Upper lobe of right lung (tissue), 1 donor: ENCODE results near the gene SLC6A6. TPM values are rescaled to one million over a fixed set of nuclear protein-coding genes. Genes with fewer than 3 reads are reported as not detected.

ENCODE experiments used
- ATAC-seq: fragments of 200-7000 bp; cut with Tn5 transposase; one replicate; pipeline ENCODE4 v1.9.1; 2020; ENCODE audit warnings: mild to moderate bottlenecking, moderate library complexity
- DNase-seq: peaks from one replicate; pipeline ENCODE4 v3.0.0-alpha.2; 2020
- H3K27ac ChIP-seq: fragments of 200-600 bp; one replicate; pipeline ENCODE4 v1.8.0; 2022
- H3K27me3 ChIP-seq: fragments of 200-600 bp; one replicate; pipeline ENCODE4 v1.8.0; 2022; ENCODE audit warnings: mild to moderate bottlenecking
- H3K36me3 ChIP-seq: fragments of 200-600 bp; one replicate; pipeline ENCODE4 v1.8.0; 2022
- H3K4me1 ChIP-seq: fragments of 200-600 bp; one replicate; pipeline ENCODE4 v1.8.0; 2022
- H3K4me3 ChIP-seq: fragments of 200-600 bp; one replicate; pipeline ENCODE4 v1.8.0; 2022; ENCODE audit warnings: mild to moderate bottlenecking
- H3K9me3 ChIP-seq: fragments of 200-600 bp; one replicate; pipeline ENCODE4 v1.8.0; 2022
- intact Hi-C: fragments of 100-400 bp; cut with DNase I; formaldehyde crosslinking; loops from one replicate; pipeline ENCODE4 v1.11.0; 2022
- total RNA-seq: library from RNA; stranded (reverse); fragmentation: NEBNext Ultra II Directional; extraction: Animal tissue kit (Norgen Biotek cat#: 25700); gene quantifications from one replicate; pipeline ENCODE4 v1.2.1, GENCODE V29; 2021
- TF ChIP-seq, protein P1 (sequence below): fragments of 200-600 bp; IDR thresholded peaks from one replicate; pipeline ENCODE4 v1.8.0; 2022; ENCODE audit warnings: antibody characterized with exemption
- donor health status: DM: no; HTN: yes; CAD: no; lungs with severe emphysema.

Gene SLC6A6
- total RNA-seq, 1 donor from 2014 or later: 54.3 TPM

DNA sequence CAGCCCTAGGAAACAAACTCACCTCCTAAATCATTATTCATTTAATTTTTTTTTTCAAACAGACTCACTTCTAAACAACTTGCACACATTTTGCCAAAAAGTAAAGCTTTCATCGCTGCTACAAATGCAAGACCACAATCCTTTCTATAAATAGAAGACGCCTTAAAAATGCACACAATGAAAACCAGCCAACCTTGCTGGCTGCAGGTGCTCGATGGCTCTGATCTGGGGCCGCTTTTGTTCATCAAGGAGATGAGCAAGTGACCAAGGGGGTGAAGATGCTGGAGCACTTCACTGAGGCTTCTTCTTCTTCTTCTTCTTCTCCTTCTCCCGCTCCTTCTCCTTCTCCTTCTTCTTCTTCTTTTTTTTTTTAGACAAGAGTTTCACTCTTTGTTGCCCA, 12.7 kb upstream of the SLC6A6 start:
- TF ChIP-seq, protein P1, sequence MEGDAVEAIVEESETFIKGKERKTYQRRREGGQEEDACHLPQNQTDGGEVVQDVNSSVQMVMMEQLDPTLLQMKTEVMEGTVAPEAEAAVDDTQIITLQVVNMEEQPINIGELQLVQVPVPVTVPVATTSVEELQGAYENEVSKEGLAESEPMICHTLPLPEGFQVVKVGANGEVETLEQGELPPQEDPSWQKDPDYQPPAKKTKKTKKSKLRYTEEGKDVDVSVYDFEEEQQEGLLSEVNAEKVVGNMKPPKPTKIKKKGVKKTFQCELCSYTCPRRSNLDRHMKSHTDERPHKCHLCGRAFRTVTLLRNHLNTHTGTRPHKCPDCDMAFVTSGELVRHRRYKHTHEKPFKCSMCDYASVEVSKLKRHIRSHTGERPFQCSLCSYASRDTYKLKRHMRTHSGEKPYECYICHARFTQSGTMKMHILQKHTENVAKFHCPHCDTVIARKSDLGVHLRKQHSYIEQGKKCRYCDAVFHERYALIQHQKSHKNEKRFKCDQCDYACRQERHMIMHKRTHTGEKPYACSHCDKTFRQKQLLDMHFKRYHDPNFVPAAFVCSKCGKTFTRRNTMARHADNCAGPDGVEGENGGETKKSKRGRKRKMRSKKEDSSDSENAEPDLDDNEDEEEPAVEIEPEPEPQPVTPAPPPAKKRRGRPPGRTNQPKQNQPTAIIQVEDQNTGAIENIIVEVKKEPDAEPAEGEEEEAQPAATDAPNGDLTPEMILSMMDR: no peak

DNA sequence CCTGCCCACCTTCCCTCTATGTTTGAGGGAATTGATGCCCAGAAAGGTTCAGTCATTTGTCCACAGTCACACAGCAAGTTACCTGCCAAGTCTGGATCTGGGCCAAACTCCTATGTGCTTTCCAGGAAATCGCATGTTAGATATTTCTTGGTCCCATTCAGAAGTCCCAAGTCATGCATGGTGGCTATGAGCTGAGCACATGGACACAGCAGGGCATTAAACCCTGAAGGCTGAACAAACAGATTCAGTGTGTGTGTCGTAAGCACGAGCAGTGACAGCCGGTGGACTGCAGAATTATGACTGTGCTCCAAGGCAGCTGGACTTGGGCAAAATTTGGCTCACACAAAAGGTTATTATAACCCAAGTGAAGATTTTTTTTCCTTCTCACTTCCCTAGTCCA, 11.4 kb upstream of the SLC6A6 start:
- Histone ChIP-seq H3K4me1 (peaks cover 17% of the 10 kb centered on the region), H3K4me3 (no peak overlapping the region), H3K36me3 (no peaks in the 10 kb centered on the region), H3K27me3 (no peaks in the 10 kb centered on the region), H3K9me3 (no peaks in the 10 kb centered on the region), H3K27ac (no peak overlapping the region)
- TF ChIP-seq, protein P1: no peak
- ATAC-seq: peak; percentile 74
- intact Hi-C loops: no loop called here
- DNase-seq: no peak

More for the DNA sequence above, 12.7 kb upstream of the SLC6A6 start:
- Histone ChIP-seq H3K9me3 (no peaks in the 10 kb centered on the region), H3K4me3 (no peak overlapping the region), H3K4me1 (peaks cover 17% of the 10 kb centered on the region), H3K27ac (no peak overlapping the region), H3K36me3 (no peaks in the 10 kb centered on the region), H3K27me3 (no peaks in the 10 kb centered on the region)
- intact Hi-C loops: no loop called here
- ATAC-seq (no peak), DNase-seq (no peak)

DNA sequence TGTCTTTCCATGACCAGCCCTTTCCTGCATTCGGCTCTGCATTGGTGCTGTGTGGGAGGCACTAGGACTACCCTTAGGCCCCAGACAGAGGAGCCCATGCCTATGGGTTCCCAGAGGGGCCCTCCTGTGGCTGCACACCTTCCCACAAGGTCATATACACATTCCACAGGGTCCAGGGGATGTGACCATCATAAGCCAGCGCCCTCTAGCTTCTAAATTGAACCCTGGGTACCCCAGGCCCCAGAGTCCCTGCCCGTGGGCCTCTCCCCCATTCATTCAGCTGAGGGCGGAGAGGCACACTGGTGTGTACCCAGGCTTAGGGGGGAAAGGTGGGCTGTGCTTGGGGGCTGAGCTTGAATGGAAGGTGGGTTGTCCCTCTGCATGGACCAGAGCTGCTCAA, 10.2 kb upstream of the SLC6A6 start:
- intact Hi-C loops: no loop called here
- TF ChIP-seq, protein P1: no peak
- peaks cover 17% of the 10 kb centered on the region for H3K4me1 ChIP-seq
- no peaks in the 10 kb centered on the region for H3K27me3 ChIP-seq
- H3K4me3 ChIP-seq: no peak overlapping the region
- no peaks in the 10 kb centered on the region for H3K9me3 ChIP-seq
- ATAC-seq (no peak), DNase-seq (no peak)
- no peak overlapping the region for H3K27ac ChIP-seq
- H3K36me3 ChIP-seq: no peaks in the 10 kb centered on the region

DNA sequence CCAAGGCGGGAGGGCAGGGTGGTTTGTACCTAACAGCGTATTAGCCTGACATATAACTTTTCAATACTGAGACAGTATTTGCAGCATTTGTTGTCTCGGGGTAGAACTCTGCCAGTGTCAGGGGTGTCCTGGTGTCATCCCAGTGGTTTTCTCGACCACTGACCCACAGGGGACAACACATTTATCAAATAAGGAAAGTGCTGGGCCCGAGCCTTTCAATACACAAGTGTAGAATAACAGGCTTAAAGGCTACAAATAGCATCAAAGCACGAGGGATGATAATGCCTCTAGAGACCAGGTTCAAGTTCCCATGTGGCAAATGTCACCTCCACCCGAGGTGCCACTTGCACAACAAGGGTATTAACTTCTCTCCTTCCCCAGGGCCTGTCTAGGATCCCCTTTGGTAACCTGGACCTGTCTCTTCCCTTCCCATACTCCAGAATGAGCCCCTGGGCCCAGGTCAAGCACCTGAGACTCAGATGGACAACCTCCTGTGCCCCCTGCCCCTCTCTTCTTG, 9.5 kb upstream of the SLC6A6 start:
- Histone ChIP-seq H3K36me3 (no peaks in the 10 kb centered on the region), H3K4me3 (no peak overlapping the region), H3K27ac (no peak overlapping the region), H3K4me1 (peaks cover 17% of the 10 kb centered on the region), H3K27me3 (no peaks in the 10 kb centered on the region), H3K9me3 (no peaks in the 10 kb centered on the region)
- ATAC-seq (no peak), DNase-seq (no peak)
- TF ChIP-seq, protein P1: no peak
- intact Hi-C loops: no loop called here

DNA sequence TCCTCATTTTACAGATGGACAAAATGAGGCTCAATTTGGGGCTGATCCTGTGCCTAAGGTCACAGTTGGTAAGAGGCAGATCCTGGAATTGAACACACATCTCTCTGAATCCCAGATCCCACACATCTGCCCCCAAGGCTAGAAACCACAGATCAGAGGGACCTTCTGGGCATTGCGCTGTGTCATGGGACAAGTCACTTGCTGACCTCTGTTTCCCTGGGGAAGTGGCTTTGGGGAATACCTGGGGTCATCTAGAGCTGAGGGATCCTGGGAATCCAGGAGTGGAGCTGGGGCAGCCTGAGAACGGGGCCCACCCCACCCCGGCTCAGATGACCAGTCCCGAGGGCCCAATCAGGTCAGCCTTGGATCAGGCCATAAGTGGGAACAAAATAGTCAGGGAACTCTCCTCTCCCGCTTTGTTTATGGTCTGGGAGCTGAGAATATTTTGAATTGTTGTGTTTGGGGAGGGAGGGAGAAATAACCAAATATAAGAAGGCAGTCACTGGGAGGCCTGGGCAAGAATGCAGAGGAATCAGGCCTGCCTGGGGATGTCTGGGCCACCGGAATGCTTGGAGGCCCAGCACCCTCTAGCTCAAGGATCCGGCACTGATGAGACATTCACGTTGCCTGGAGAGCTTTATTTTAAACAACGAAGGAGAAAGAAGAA, 8.8 kb upstream of the SLC6A6 start:
- no peak for DNase-seq

More for the DNA sequence above, 8.8 kb upstream of the SLC6A6 start:
- H3K27ac ChIP-seq: peak overlapping the region; percentile 8
- ATAC-seq: no peak
- TF ChIP-seq, protein P1: no peak
- no peak overlapping the region for H3K4me3 ChIP-seq
- H3K9me3 ChIP-seq: no peaks in the 10 kb centered on the region
- H3K27me3 ChIP-seq: no peaks in the 10 kb centered on the region
- intact Hi-C loops: no loop called here
- no peaks in the 10 kb centered on the region for H3K36me3 ChIP-seq
- peaks cover 14% of the 10 kb centered on the region for H3K4me1 ChIP-seq
